Measurements from ENCODE around the gene PDE4D.

PDE4D gene

DNA sequence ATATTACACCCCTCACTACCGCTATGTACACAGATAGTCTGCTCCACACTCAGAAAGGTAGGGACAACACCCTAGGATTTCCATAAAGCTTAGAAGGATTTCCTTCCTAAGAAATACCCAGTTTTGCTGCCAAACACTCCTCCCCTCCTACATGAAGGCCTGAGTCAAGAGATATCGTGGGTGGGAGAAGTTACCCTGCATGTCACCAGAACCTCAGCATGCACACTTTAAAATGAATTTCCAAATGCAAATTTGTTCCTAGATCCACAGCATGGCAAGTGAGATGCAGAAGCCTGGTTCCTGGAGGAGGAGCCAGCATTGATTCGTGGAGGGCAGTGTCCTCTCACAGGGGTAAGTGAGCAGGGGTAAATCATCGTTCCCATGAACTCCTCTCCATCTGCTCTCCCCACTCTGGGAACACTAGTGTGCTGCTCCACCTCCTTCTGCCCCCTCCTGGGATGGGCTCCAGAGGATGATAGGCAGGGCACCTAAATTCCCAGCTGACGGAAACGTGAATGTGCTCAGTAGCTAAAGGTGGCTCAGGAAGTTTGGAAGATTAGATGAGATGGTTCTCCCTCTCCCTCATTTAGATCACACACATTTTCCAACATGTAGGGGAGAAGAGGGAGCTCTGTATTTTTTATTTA, 76.7 kb downstream of the PDE4D start:
- Histone ChIP-seq H3K4me3 (no peak overlapping the region), H3K36me3 (no peaks in the 10 kb centered on the region), H3K4me1 (peaks cover 0 to 19% (median 0%) of the 10 kb centered on the region in 4 donors), H3K9me3 (no peaks in the 10 kb centered on the region), H3K27ac (no peak overlapping the region), H3K27me3 (no peaks in the 10 kb centered on the region)
- no peak for DNase-seq
- TF ChIP-seq, protein P1, sequence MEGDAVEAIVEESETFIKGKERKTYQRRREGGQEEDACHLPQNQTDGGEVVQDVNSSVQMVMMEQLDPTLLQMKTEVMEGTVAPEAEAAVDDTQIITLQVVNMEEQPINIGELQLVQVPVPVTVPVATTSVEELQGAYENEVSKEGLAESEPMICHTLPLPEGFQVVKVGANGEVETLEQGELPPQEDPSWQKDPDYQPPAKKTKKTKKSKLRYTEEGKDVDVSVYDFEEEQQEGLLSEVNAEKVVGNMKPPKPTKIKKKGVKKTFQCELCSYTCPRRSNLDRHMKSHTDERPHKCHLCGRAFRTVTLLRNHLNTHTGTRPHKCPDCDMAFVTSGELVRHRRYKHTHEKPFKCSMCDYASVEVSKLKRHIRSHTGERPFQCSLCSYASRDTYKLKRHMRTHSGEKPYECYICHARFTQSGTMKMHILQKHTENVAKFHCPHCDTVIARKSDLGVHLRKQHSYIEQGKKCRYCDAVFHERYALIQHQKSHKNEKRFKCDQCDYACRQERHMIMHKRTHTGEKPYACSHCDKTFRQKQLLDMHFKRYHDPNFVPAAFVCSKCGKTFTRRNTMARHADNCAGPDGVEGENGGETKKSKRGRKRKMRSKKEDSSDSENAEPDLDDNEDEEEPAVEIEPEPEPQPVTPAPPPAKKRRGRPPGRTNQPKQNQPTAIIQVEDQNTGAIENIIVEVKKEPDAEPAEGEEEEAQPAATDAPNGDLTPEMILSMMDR (IDR thresholded peaks at IDR 0.05): no peak
- intact Hi-C loops (cut with DNase I; ENCODE audit: low total_unique reads): loop anchor here (5.0 to 10.0 kb wide), 3 partner anchors 568 to 851 kb away; no protein-coding TSS in a partner anchor

DNA sequence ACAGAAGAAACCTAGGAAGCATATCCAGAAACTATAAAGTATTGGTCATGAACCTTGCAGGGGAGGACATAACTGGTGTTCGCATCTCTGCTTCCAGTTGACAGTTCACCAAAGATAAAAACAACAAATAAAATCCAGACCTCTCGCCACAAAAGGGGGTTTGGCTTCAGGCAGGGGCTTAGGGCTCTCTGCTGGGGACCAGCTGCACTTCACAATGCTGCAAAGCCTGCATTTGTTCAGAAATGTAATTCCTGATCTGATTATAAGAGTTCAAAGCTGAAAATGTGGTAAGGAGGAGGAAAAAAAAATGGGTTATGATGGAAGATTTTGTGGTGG, 79.0 kb downstream of the PDE4D start:
- no peak for DNase-seq
- TF ChIP-seq, protein P1 (IDR thresholded peaks at IDR 0.05): no peak
- intact Hi-C loops (cut with DNase I; ENCODE audit: low total_unique reads): loop anchor here (10.0 kb wide), 1 partner anchor 570 kb away; no protein-coding TSS in a partner anchor
- Histone ChIP-seq H3K9me3 (no peaks in the 10 kb centered on the region), H3K4me3 (no peak overlapping the region), H3K36me3 (no peaks in the 10 kb centered on the region), H3K4me1 (peaks cover 0 to 33% (median 0%) of the 10 kb centered on the region in 4 donors), H3K27me3 (no peaks in the 10 kb centered on the region), H3K27ac (peak overlapping the region in 1 of 2 donors; percentile 10)

DNA sequence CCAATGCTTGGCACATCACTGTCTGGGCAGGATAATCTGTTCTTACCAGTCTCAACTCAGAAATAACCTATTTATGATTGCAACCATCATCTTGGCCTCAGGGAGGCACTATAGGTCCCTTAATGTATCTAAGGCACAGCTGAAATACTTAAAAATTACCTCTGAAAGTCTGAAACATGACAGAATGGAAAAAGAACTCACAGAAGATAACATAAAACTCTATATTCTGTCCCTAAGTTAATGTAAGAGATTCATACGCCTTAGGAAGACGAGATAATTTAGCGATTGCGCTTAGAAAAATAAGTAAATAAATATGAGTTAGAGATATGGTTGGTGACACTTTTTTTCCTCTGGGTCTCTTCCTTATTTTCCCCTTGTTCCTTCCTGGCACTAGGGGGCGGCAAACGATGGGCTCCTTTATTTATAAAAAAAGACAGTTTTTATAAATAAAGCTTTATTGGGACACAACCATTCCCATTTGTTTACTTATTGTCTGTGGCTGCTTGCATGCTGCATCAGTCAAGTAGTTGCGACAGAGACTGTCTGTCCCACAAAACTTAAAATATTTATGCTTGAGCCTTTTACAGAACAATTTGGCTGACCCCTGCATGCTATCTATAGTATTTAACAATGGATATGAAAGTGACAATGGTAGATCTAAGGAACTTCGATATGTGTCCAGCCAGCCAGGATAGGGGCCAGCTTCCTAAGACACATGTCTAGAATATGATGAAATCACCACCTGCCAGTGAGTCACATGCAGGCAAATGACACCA, 79.6 kb downstream of the PDE4D start:
- H3K4me1 ChIP-seq: peaks cover 0 to 33% (median 0%) of the 10 kb centered on the region in 4 donors
- TF ChIP-seq, protein P1 (IDR thresholded peaks at IDR 0.05): peak; percentile 42 to 65
- DNase-seq: no peak

GRCh38 chr5:59810041-59810440, 83.5 kb downstream of the PDE4D start:
- DNase-seq: peak; percentile 70 to 86
- Histone ChIP-seq H3K9me3 (no peaks in the 10 kb centered on the region), H3K4me3 (peak overlapping the region in 1 of 2 donors; percentile 26), H3K27me3 (no peaks in the 10 kb centered on the region), H3K4me1 (peaks cover 0 to 33% (median 0%) of the 10 kb centered on the region in 4 donors), H3K36me3 (no peaks in the 10 kb centered on the region), H3K27ac (no peak overlapping the region)
- TF ChIP-seq, protein P1 (IDR thresholded peaks at IDR 0.05): peak; percentile 84 to 90
- intact Hi-C loops (cut with DNase I; ENCODE audit: low total_unique reads): loop anchor here (10.0 kb wide), 1 partner anchor 575 kb away; no protein-coding TSS in a partner anchor

More for the DNA sequence above, 79.6 kb downstream of the PDE4D start:
- Histone ChIP-seq H3K36me3 (no peaks in the 10 kb centered on the region), H3K9me3 (no peaks in the 10 kb centered on the region), H3K4me3 (no peak overlapping the region), H3K27me3 (no peaks in the 10 kb centered on the region), H3K27ac (peak overlapping the region in 1 of 2 donors; percentile 10)
- intact Hi-C loops (cut with DNase I; ENCODE audit: low total_unique reads): loop anchor here (10.0 kb wide), 1 partner anchor 571 kb away; no protein-coding TSS in a partner anchor

GRCh38 chr5:59807806-59808205, 85.7 kb downstream of the PDE4D start:
- H3K27ac ChIP-seq: no peak overlapping the region
- H3K36me3 ChIP-seq: no peaks in the 10 kb centered on the region
- no peaks in the 10 kb centered on the region for H3K9me3 ChIP-seq
- peaks cover 0 to 19% (median 0%) of the 10 kb centered on the region in 4 donors for H3K4me1 ChIP-seq
- intact Hi-C loops (cut with DNase I; ENCODE audit: low total_unique reads): loop anchor here (5.0 kb wide), 1 partner anchor 854 kb away; no protein-coding TSS in a partner anchor
- TF ChIP-seq, protein P1 (IDR thresholded peaks at IDR 0.05): no peak
- H3K4me3 ChIP-seq: no peak overlapping the region
- no peak for DNase-seq
- no peaks in the 10 kb centered on the region for H3K27me3 ChIP-seq

All from tibial artery (tissue), 4 donors.